Vagina (tissue), 2 donors: Measurements from ENCODE around the gene RDH14. TPM values are rescaled to one million over a fixed set of nuclear protein-coding genes. Genes with fewer than 3 reads are reported as not detected.

Source experiments
- DNase-seq, 2 donors: peaks; one replicate each; pipeline ENCODE4 v3.0.0-alpha.2; 2017; ENCODE audit errors: extremely low spot score in 2 of 2
- H3K27ac ChIP-seq: fragments of 200-600 bp; sonication (generic); one replicate; pipeline ENCODE4 v1.5.1; 2019
- H3K27me3 ChIP-seq: fragments of 200-600 bp; sonication (generic); one replicate; pipeline ENCODE4 v1.5.1; 2019
- H3K36me3 ChIP-seq, 2 donors: fragments of 200-600 bp; sonication (generic); one replicate each; pipeline ENCODE4 v1.5.1; 2017 to 2019
- H3K4me1 ChIP-seq: fragments of 200-600 bp; sonication (generic); one replicate; pipeline ENCODE4 v1.5.1; 2019
- H3K4me3 ChIP-seq, 2 donors: fragments of 200-600 bp; sonication (generic); 1 replicate in 1 of 2; 2 replicates in 1 of 2; pipeline ENCODE4 v1.5.1; 2016 to 2019
- H3K9me3 ChIP-seq: fragments of 200-600 bp; sonication (generic); one replicate; pipeline ENCODE4 v1.5.1; 2019
- POLR2A ChIP-seq, 2 donors: fragments of 450-650 bp; IDR thresholded peaks; one replicate each; pipeline ENCODE4 v1.6.1; 2017; ENCODE audit warnings: antibody characterized with exemption in 2 of 2, mild to moderate bottlenecking in 2 of 2, moderate library complexity in 2 of 2
- POLR2AphosphoS5 ChIP-seq, 2 donors: sonication (generic); formaldehyde crosslinking; IDR thresholded peaks; one replicate each; pipeline ENCODE4 v1.9.0; 2017; ENCODE audit warnings: antibody characterized with exemption in 2 of 2, mild to moderate bottlenecking in 2 of 2, low read depth in 1 of 2; ENCODE audit not compliant: insufficient read depth in 1 of 2
- intact Hi-C: fragments of 100-400 bp; cut with DNase I; formaldehyde crosslinking; loops from one replicate; pipeline ENCODE4 v1.15.1; 2023
- total RNA-seq: library from RNA; depleted of rRNA; stranded (reverse); fragments of >200 nt; gene quantifications from one replicate; pipeline ENCODE4 v1.2.3, GENCODE V29; 2016
- TF ChIP-seq, protein P1 (sequence below), 3 experiments: fragments of 450-650 bp in 2 of 3; fragments of 200-600 bp in 1 of 3; sonication (generic) in 1 of 3; IDR thresholded peaks; one replicate each; pipeline ENCODE4 v1.5.1; 2017 to 2019; ENCODE audit warnings: antibody characterized with exemption in 3 of 3, mild to moderate bottlenecking in 2 of 3, moderate library complexity in 2 of 3

Gene RDH14
- total RNA-seq, 1 donor from 2014 or later: 25.3 TPM

DNA sequence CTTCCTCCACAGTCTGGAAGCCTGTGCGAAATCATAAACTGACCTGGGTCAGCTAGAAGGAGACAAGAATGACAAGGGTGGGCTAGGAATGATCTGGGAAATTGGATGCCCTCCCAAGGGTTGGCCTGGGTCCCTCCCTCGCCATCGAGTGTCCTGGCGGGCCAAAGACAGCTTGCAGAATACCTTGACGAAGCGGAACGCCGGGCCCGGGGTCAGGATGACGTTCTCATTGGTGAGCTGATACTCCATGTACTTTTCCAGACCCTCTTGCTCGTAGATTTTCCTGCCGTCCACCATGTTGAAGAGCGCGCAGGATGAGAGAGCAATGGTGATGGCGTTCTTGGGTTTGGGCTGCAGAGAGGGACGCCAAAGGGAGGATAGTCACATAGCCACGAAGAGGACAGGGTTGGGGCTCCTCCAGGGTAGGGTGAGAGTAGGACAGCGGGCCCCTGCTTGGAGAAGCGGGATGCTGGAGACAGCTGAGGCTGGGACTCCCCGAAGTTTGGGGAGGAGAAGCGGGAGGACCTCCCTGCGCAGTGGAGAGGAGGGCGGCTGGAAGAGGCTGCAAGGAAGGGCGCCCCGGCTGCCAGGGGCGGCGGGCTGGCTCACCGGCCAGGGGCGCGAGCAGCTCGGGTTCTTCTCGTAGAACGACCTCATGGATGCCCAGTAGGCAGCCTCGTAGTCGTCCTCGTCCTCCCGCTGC is 23.6 kb upstream of the RDH14 start:
- intact Hi-C loops: no loop called here
- Histone ChIP-seq H3K27ac (no peak overlapping the region), H3K9me3 (no peaks in the 10 kb centered on the region), H3K27me3 (no peaks in the 10 kb centered on the region), H3K36me3 (no peaks in the 10 kb centered on the region), H3K4me1 (no peaks in the 10 kb centered on the region), H3K4me3 (no peak overlapping the region)
- TF ChIP-seq, protein P1, sequence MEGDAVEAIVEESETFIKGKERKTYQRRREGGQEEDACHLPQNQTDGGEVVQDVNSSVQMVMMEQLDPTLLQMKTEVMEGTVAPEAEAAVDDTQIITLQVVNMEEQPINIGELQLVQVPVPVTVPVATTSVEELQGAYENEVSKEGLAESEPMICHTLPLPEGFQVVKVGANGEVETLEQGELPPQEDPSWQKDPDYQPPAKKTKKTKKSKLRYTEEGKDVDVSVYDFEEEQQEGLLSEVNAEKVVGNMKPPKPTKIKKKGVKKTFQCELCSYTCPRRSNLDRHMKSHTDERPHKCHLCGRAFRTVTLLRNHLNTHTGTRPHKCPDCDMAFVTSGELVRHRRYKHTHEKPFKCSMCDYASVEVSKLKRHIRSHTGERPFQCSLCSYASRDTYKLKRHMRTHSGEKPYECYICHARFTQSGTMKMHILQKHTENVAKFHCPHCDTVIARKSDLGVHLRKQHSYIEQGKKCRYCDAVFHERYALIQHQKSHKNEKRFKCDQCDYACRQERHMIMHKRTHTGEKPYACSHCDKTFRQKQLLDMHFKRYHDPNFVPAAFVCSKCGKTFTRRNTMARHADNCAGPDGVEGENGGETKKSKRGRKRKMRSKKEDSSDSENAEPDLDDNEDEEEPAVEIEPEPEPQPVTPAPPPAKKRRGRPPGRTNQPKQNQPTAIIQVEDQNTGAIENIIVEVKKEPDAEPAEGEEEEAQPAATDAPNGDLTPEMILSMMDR (IDR thresholded peaks at IDR 0.05): no peak
- TF ChIP-seq POLR2A (IDR thresholded peaks at IDR 0.05): no peak
- TF ChIP-seq POLR2AphosphoS5 (IDR thresholded peaks at IDR 0.05; ENCODE audit: insufficient read depth in 1 of 2, low read depth in 1 of 2): no peak
- no peak for DNase-seq

DNA sequence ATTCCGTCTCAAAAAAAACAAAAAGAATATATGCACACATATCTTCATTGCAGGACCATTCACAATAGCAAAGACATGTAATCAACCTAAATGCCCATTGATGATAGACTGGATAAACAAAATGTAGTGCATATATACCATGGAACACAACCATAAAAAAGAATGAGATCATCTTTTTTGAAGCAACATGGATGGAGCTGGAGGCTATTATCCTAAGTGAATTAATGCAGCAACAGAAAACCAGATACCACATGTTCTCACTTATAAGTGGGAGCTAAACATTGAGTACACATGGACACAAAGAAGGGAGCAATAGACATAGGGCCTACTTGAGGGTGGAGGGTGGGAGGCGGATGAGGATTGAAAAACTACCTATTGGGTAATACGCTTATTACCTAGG is 20.2 kb upstream of the RDH14 start:
- Histone ChIP-seq H3K9me3 (no peaks in the 10 kb centered on the region), H3K36me3 (no peaks in the 10 kb centered on the region), H3K27ac (no peak overlapping the region), H3K4me1 (no peaks in the 10 kb centered on the region), H3K4me3 (no peak overlapping the region), H3K27me3 (no peaks in the 10 kb centered on the region)
- DNase-seq: no peak
- TF ChIP-seq POLR2AphosphoS5 (IDR thresholded peaks at IDR 0.05; ENCODE audit: insufficient read depth in 1 of 2, low read depth in 1 of 2) (no peak), POLR2A (IDR thresholded peaks at IDR 0.05) (no peak)
- TF ChIP-seq, protein P1 (IDR thresholded peaks at IDR 0.05): no peak
- intact Hi-C loops: no loop called here

DNA sequence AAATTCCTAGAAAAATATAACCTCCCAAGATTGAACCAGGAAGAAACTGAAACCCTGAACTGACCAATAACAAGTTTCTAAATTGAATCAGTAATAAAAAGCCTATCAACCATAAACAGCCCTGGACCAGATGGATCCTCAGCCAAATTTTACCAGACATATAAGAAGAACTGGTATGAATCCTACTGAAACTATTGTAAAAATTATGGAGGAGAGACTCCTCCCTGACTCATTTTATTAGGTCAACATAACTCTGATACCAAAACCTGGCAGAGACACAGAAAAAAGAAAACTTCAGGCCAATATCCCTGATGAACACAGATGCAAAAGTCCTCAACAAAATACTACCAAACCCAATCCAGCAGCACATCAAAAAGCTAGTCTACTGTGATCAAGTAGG is 17.6 kb upstream of the RDH14 start:
- no peak overlapping the region for H3K27ac ChIP-seq
- no peak for DNase-seq
- no peaks in the 10 kb centered on the region for H3K9me3 ChIP-seq
- H3K4me3 ChIP-seq: no peak overlapping the region
- H3K27me3 ChIP-seq: no peaks in the 10 kb centered on the region
- TF ChIP-seq, protein P1 (IDR thresholded peaks at IDR 0.05): no peak
- TF ChIP-seq POLR2A (IDR thresholded peaks at IDR 0.05) (no peak), POLR2AphosphoS5 (IDR thresholded peaks at IDR 0.05; ENCODE audit: insufficient read depth in 1 of 2, low read depth in 1 of 2) (no peak)
- no peaks in the 10 kb centered on the region for H3K4me1 ChIP-seq
- intact Hi-C loops: no loop called here
- no peaks in the 10 kb centered on the region for H3K36me3 ChIP-seq

DNA sequence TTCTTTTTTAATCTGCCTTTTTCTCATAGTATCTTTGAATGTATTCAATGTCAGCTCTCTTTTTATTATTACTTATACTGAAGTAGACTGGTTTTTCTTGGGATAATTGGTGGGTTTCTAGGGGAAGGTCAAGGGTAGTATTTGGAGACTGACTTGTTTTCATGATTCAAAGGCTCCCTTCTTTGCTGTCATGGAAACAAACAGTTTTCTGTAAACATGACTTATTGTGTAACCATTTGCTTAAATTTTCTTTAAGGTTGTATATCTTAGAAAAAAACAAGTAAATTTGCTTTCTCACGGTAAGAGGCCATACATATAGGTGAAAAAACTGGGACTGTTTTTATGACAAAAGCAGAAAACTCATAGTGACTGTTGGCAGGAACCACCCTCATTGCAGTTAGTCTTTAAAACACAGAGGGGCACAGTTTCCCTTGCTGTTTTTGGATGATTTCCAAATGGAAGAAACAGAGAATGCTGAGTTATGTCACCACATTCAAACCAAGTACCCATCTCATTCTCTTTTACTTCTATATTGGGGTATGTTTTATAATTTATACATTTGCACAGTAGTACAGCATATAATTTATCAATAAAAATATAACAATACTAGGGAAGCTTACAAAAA is 5.8 kb upstream of the RDH14 start:
- no peak overlapping the region for H3K4me3 ChIP-seq
- no peak for TF ChIP-seq POLR2AphosphoS5 (IDR thresholded peaks at IDR 0.05; ENCODE audit: insufficient read depth in 1 of 2, low read depth in 1 of 2)
- TF ChIP-seq POLR2A (IDR thresholded peaks at IDR 0.05): no peak
- TF ChIP-seq, protein P1 (IDR thresholded peaks at IDR 0.05): no peak
- no peak overlapping the region for H3K27ac ChIP-seq
- DNase-seq: no peak
- H3K4me1 ChIP-seq: no peaks in the 10 kb centered on the region
- peaks cover 0 to 10% of the 10 kb centered on the region in 2 donors for H3K36me3 ChIP-seq
- no peaks in the 10 kb centered on the region for H3K27me3 ChIP-seq
- H3K9me3 ChIP-seq: no peaks in the 10 kb centered on the region
- intact Hi-C loops: no loop called here

DNA sequence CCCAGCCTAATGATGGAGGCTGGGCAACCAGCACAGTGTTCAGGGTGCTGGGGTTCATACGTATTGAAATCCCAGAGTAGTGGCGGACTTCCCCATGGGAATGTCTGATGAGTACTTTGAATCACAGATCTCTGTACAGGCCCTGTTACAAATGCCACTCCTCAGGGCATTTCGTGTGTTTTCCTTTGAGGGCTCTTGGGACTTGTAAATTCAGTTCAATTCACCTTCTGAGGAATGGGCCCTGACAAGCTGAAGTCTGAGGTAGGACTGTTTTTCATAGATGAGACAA is 288 bp upstream of the RDH14 start:
- TF ChIP-seq POLR2AphosphoS5 (IDR thresholded peaks at IDR 0.05; ENCODE audit: insufficient read depth in 1 of 2, low read depth in 1 of 2) (peak in 1 of 2 donors; percentile 0), POLR2A (IDR thresholded peaks at IDR 0.05) (no peak)
- intact Hi-C loops: no loop called here
- Histone ChIP-seq H3K36me3 (peaks cover 0 to 10% of the 10 kb centered on the region in 2 donors), H3K27ac (peak overlapping the region; percentile 93), H3K27me3 (no peaks in the 10 kb centered on the region), H3K4me3 (peak overlapping the region; percentile 69 to 73), H3K9me3 (no peaks in the 10 kb centered on the region), H3K4me1 (peaks cover 28% of the 10 kb centered on the region)
- no peak for DNase-seq
